ENCODE measurements around the gene SEC24D.
"Not testable (repeated sequence)": the region's sequence is repeated elsewhere in the genome, so short reads cannot be mapped to it uniquely, and the experiment has no call there.

Gene SEC24D

DNA sequence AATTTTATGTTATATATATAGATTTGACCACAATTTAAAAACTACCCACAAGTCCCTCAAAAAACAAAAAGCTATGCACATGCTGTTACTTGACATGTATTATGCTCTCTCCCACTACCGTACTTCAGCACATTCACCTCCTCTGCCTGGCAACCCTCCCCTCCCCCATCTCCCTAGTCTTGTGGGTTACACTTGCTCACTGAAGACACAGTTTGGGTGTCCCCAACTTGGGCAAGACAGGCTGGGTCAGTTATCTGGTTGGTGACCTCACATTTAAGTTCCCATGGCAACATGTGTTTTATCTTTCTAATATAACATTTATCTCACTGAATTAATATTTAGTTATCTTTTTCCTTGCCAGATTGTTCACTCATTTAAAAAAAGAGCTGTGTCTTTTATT lies 32.7 kb downstream of the SEC24D start:
- DNase-seq, result no peak

- no peak for DNase-seq
These were observed 33.9 kb downstream of the SEC24D start for GRCh38 chr4:118801895-118802575.

DNA sequence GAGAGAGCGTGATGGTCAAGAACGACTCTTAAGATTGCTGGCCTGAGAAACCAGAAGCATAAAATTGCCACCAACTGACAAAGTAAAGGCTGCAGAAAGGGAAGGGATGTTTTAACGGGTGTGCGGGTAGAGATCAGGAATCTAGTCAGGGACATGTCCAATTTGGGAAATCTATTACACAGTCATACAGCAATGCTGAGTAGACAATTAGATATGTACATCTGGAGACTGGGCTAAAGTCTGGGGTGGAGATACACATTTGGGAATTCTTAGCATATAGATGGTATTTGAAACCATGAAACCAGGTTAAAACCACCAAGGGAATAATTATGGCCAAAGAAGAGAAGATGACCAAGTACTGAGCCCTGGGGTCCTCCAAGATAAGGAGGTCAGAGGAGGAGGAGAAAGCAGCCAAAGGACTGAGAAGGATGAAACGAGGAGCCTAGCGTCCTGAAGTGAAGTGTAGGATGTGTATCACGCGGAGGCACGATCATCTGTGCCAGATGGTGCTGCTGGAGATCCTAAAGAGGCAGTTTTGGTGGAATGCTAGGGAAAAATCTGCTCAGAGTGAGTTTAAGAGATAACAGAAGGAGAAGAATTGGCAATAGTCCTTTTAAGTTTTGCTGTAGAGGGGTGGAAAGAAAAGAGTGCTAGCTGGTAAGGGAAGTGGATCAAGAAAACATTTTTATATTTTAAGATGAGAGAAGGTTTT lies 36.5 kb downstream of the SEC24D start:
- no peak for DNase-seq

DNA sequence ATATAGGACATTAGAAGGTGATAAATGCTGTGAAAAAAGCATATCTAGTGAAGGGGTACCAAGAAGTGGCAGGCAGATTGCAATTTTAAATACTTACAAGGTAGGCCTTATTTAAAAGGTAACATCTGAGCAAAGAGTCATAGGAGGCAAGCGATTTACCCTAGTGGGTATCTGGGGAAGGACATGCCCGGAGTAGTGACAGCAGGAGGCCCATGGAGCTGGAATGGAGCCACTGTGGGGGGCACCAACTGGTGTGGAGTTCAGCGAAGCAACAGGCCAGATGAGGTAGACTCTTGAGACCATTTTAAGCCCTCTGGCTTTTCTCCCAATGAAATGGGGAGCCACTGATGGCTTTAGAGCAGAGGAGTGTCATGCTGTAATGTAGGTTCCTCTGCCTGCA lies 37.3 kb downstream of the SEC24D start:
- DNase-seq, result no peak

DNA sequence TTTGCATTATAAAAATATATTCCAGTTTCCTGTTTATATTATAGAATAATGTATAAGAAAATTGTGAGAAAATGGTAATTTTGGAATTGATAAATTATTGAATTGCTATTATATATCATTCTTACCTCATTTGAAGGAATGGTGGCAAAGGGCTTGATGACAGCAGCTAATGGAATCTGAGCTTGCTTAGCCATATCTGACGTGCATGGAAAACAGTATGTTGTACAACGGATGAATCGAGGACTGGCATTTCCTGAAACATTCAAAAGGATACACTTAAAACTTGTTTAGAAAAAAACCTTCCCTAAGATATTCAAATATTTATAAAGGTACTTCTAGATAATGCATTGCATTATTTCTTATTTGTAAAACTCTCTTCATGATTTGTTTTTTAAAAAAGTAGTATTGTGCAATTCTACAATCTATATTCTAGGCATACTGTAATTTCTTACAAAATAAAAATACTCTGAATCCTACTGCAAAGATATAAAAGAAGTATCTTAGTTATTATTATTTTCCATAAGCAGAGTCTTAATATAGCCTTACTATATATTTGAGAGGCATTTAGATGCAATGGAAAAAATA lies 38.3 kb downstream of the SEC24D start:
- no peak for DNase-seq

DNA sequence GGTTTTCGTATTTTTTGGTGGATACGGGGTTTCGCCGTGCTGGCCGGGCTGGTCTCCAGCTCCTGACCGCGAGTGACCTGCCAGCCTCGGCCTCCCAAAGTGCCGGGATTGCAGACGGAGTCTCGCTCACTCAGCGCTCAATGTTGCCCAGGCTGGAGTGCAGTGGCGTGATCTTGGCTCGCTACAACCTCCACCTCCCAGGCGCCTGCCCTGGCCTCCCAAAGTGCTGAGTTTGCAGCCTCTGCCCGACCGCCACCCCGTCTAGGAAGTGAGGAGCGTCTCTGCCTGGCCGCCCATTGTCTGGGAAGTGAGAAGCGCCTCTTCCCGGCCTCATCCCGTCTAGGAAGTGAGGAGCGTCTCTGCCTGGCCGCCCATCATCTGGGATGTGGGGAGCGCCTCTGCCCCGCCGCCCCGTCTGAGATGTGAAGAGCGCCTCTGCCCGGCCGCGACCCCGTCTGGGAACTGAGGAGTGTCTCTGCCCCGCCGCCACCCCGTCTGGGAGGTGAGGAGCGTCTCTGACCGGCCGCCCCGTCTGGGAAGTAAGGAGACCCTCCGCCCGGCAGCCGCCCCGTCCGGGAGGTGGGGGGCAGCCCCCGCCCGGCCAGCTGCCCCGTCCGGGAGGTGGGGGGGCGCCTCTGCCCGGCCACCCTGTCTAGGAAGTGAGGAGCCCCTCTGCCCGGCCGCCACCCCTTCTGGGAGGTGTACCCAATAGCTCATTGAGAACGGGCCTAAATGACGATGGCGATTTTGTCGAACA lies 44.1 kb downstream of the SEC24D start:
- not testable (repeated sequence) for DNase-seq

- DNase-seq, result no peak
These were observed 45.4 kb downstream of the SEC24D start for GRCh38 chr4:118790544-118790943.

DNA sequence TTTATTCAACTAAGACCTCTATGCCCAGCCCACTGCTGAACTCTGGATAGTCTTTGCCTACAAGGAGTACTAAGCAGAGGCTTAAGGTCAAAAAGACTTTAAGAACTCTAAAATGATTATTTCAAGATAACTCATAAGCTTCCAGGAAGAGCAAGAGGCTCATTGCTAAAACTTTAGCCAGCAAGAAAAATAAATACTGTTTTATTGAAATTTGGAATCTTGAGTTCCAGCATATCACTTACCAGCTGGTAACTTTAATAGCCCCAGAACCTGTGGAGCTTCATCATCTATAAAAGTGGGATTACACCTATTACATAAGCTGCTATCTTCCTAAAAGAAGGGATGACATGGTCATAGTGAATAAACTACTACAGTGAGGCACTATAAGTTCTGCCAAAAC lies 47.0 kb downstream of the SEC24D start:
- no peak for DNase-seq

DNA sequence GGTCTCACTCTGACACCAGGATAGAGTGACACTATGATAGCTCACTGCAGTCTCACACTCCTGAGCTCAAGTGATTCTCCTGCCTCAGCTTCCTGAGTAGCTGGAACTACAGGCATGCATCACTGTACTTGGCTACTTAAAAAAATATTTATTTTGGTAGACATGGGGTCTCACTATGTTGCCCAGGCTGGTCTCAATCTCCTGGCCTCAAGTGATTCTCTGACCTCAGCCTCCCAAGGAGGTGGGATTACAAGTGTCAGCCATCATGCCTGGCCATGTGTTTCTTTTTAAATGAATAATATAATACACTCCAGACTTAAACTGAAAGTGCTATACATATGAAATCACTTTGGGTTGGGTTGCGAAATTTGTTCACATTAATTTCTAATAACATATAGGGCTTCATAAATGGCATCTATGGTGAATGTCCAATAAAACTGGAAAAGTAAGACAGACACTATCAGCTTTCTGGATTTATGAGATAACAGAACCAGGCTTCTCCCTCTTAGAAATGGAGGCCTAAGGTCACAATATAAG lies 48.0 kb downstream of the SEC24D start:
- no peak for DNase-seq

DNA sequence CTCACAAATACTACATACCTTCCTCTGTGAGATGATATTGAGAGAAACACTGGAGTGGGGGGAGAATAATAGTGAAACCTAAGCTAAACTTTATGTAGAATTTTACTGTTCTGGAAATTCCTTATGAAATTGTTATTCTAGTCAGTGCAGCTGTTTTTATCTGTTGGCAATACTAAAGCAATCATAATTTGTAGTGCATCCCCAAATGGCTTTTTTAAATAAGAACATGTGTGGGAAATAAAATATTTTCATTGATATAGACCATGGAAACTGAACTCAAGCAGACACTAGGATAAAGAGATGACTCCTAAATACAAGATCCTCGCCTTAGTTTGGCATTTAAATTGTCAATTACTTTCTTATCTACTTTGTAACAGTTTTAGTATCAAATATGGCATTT lies 51.1 kb downstream of the SEC24D start:
- no peak for DNase-seq

DNA sequence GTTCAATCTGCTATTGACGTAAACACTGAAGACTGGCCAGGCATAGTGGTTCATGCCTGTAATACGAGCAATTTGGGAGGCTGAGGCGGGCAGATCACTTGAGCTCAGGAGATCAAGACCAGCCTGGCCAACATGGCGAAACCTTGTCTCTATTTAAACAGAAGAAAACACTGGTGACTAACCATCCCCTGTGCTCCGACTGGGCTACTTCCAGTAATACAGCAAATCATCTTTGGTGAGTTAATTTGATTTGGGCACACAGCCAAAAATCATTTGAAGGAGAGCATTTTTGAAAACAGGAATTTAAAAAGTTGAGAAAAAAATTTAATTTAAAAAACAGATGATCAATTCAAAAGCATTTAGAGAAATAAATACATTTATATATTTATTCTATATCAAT lies 52.0 kb downstream of the SEC24D start:
- peak; percentile 12 for DNase-seq

DNA sequence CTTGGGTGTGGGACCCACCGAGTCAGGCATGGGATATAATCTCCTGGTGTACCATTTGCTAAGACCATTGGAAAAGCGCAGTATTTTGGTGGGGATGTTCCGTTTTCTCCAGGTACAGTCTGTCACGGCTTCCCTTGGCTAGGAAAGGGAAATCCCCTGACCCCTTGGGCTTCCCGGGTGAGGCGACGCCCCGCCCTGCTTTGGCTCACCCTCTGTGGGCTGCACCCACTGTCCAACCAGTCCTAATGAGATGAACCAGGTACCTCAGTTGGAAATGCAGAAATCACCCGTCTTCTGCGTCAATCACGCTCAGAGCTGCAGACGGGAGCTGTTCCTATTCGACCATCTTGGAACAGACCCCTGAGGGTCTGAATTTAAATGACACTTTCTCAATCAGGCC lies 53.0 kb downstream of the SEC24D start:
- DNase-seq, result not testable (repeated sequence)

DNA sequence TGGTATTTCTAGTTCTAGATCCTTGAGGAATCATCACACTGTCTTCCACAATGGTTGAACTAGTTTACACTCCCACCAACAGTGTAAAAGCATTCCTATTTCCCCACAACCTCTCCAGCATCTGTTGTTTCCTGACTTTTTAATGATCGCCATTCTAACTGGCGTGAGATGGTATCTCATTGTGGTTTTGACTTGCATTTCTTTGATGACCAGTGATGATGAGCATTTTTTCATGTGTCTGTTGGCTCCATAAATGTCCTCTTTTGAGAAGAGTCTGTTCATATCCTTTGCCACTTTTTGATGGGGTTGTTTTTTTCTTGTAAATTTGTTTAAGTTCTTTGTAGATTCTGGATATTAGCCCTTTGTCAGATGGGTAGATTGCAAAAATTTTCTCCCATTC lies 58.3 kb downstream of the SEC24D start:
- not testable (repeated sequence) for DNase-seq

DNA sequence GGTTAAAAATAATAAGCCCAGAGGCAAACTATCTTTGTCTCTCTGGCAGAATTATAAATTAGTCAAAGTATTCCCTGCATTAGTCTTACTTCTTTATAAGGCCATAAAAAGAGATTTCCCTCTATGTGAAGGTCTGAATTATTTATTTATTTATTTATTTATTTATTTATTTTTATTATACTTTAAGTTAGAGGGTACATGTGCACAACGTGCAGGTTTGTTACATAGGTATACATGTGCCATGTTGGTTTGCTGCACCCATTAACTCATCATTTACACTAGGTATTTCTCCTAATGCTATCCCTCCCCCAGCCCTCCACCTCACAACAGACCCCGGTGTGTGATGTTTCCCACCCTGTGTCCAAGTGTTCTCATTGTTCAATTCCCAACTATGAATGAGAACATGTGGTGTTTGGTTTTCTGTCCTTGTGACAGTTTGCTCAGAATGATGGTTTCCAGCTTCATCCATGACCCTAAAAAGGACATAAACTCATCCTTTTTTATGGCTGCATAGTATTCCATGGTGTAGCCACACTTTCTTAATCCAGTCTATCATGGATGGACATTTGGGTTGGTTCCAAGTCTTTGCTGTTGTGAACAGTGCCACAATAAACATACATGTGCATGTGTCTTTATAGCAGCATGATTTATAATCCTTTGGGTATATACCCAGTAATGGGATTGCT lies 58.8 kb downstream of the SEC24D start:
- not testable (repeated sequence) for DNase-seq

DNA sequence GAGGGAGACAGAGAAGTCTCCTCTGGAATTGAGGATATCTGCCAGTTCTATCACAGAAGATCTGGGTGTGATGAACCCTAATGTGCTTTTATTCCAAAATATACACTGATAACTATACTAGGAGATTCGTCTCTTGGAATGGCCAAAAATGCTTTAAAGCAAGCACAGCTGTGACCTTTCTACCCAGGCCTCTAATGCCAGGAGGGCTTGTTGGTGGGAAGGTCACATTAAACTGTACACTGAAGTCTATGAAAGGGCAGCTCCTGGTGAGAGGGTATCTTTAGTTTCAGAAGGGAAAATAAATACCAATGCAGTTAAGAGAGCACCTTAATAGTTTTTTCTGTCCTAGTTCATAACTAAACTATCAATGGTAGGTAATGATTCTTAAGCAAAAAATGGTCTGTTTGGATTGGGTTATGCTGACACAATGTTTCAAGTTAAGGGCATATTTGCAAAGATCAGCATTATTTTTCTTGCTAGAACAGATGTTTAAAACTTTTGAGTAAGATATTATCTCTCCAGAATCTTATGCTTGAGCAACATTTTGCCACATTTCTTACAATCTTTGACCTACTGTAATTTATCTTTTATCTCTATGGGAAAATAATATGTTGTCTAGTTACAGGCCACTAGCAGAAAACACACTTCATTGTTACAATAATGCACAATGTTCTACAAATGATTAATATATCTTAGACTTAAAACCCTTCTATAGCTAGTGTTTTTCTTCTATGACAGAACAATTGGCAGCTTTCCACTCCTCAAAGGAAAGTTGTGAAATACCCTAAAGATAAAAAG lies 59.6 kb downstream of the SEC24D start:
- DNase-seq, result no peak

DNA sequence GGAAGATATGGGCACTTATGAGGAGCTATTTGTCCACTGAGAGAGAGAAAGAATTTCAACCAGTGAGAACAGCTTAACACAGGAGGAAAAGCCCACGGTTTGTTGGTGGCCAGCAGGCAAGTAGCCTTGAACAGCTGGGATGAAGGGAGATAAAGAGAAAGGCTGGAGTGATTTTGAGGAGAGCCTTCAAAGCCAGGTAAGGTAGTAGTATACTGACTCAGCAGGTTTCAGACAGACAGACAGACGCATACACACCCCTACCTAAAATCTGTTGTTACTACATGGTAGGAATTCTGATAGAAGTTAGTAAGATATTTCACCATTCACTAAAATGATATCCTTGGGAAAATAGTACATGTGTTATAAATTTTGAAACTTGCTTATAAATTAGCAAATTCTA lies 60.5 kb downstream of the SEC24D start:
- DNase-seq, result no peak

DNA sequence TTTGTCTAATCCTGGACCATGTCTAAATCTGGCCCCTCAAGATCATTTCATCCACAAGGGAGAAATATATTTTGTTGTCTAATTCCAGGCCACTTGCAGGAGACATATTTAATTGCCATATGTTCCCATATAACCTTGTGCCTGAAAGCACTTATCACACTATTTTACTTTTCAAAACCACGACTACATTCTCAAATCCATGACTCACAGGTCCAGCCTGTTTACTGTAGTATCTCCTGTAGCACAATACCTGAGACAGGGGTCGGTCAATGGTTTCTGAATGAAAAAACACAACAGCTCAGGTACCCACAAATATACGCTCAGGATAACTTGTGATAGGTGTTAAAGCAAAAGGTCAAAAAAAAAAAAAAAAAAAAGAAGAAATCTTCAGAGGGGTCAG lies 60.9 kb downstream of the SEC24D start:
- no peak for DNase-seq

DNA sequence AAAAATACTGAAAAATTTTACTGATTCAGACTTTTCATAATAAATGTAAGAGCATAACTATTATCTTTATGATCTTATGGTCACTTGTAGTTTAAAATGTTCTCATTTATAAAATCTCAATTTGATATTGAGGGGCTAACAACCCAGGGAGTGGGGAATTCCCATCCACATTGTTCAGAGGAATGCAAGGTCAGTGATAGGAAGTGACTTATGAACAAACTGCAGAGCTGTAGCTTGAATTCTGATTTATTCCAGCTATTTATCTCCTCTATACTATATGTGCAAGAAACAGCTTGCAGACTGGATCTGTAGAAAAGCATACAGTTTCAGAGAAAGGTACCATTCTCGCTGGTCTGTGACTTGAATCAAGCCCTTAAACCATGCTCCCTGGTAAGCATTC lies 61.6 kb downstream of the SEC24D start:
- DNase-seq, result no peak

DNA sequence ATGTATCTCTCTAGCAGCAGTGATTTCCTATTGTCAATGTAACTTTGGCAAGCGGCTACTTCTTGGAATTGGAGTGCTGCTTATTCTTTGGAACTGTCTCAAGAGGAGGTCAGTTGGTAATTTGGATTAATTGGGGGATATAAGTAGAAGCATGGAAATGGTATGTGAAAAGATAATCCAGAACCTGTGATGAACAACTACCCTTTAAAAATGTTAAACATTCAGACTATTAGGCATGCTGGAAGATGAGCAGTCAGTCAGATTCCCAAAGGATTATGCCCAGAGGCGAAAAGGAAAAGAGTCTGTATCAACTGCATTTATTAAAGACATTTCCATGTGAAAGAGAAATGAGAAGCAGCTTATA lies 62.5 kb downstream of the SEC24D start:
- DNase-seq, result no peak

DNA sequence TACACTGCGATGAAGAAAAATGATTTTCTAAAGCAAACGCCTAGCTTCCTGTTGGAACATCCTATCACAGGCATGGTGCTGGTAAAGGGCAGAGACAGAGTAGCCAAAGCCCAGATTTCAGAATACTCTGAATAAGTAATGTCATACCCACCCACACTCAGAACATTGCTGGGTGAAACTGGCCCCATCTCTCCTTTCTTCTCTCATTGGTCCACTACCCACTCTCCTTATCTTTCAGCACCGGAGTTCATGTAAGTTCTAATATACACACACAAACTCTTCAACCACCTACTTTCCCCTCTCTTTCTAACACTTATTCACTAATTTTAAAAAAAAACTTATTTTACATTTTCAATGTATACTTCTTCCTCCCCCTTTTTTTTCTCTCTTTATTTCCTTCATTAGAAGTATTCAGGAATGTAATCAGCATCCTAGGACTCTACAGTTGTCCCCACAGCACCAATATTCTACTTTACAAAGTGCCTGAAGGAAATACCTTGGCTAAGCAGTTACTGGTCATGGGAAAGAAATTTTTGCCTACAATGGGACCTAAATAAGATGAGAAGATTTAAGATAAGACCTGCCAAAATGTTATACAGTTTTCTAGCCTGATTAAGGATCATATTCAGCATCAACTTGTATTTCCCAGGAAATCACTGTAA lies 63.0 kb downstream of the SEC24D start:
- DNase-seq, result no peak

DNA sequence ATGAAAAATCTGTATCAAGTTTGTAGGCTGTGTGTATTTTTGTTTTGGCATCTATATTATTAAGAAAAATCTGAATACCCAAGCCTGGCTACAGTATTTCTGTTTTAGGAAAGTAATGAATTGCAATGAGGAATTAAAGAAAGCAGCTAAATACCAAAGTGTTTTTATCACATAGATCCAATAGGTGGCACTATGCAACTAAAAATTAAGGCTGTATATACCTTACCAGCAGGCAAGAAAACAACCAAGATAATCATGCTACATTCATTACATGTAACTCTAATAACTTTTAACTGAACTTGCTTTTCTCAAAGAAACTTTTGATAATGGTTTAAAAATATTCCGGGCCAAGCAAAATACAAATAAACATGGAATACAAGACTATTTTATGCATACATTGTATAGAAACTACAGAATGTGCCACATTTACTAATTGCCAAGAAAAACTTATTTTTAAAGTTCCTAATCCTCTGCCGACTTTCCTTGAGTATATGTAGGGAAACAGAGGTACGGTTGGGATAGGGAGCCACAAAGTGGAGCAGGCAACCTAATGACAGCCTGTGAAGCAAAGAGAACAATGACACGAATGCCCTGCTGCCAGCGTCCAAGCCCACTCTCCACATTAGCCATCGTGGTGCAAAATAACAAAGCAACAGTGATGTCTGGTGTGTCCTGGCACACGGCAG lies 63.7 kb downstream of the SEC24D start:
- DNase-seq, result peak; percentile 39
